ENCODE data around the gene DARS2. TPM values are rescaled to one million over a fixed set of nuclear protein-coding genes. Genes with fewer than 3 reads are reported as not detected.

The DARS2 gene
- total RNA-seq, 1 donor from 2014 or later = 9.5 TPM

GRCh38 chr1:173865468-173866164, 41.1 kb downstream of the DARS2 start:
- H3K4me1 Mint-ChIP-seq (ENCODE audit: low read depth) = peaks cover 48% of the 10 kb centered on the region
- no peak for TF ChIP-seq CTCF (IDR thresholded peaks at IDR 0.05)
- no peaks in the 10 kb centered on the region for H3K27me3 Mint-ChIP-seq (ENCODE audit: low read depth)
- DNase-seq (ENCODE audit: low spot score) = no peak
- H3K9me3 Mint-ChIP-seq (ENCODE audit: low read depth) = no peaks in the 10 kb centered on the region
- peak overlapping the region; percentile 80 for H3K27ac Mint-ChIP-seq (ENCODE audit: unreplicated experiment)
- H3K36me3 Mint-ChIP-seq (ENCODE audit: low read depth) = peaks cover 37% of the 10 kb centered on the region
- H3K4me3 Mint-ChIP-seq (ENCODE audit: unreplicated experiment) = peak overlapping the region; percentile 91

DNA sequence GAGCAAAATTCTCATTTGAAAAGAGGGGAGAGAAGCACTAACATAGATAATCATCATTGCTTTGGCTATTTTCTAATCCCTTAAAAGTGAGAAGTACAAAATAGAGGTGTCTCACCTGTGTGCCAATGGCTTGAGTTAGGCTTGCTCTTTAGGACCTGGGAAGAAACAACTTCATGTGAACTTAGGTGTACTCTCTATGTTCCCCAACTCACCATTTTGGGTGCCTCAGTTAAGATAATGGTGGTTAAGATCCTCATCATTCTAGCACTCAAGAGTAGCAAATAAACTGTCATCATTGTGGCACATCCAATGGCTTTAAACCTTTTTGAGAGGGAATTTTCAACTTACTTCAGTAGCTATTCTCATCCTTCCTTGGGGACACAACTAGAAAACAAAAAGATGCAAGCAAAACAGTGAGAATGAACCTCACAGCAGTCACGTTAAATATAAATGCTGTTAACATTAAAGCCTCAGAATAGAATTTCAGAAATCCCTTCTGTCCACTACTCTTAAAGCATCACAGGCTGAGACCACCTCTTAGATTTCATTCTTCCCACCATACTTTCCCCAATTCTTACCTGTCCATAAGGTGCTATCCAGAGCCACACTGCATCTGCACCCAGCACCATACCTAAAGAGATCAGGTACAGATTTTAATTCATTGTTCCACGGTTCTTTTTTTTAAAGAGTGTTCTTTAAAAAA, 42.1 kb downstream of the DARS2 start:
- Mint-ChIP-seq H3K4me1 (ENCODE audit: low read depth) (peaks cover 54% of the 10 kb centered on the region), H3K27me3 (ENCODE audit: low read depth) (no peaks in the 10 kb centered on the region), H3K36me3 (ENCODE audit: low read depth) (peaks cover 41% of the 10 kb centered on the region), H3K27ac (ENCODE audit: unreplicated experiment) (peak overlapping the region; percentile 98), H3K9me3 (ENCODE audit: low read depth) (no peaks in the 10 kb centered on the region), H3K4me3 (ENCODE audit: unreplicated experiment) (peak overlapping the region; percentile 91)
- no peak for DNase-seq (ENCODE audit: low spot score)
- TF ChIP-seq CTCF (IDR thresholded peaks at IDR 0.05) = no peak

GRCh38 chr1:173867141-173867752, 42.8 kb downstream of the DARS2 start:
- Mint-ChIP-seq H3K4me3 (ENCODE audit: unreplicated experiment) (peak overlapping the region; percentile 91), H3K27me3 (ENCODE audit: low read depth) (no peaks in the 10 kb centered on the region), H3K27ac (ENCODE audit: unreplicated experiment) (peak overlapping the region; percentile 98), H3K36me3 (ENCODE audit: low read depth) (peaks cover 38% of the 10 kb centered on the region), H3K9me3 (ENCODE audit: low read depth) (no peaks in the 10 kb centered on the region), H3K4me1 (ENCODE audit: low read depth) (peaks cover 55% of the 10 kb centered on the region)
- TF ChIP-seq CTCF (IDR thresholded peaks at IDR 0.05) = no peak
- no peak for DNase-seq (ENCODE audit: low spot score)

GRCh38 chr1:173867753-173868265, 43.3 kb downstream of the DARS2 start, which contains the start of gene GAS5:
GAS5 (minus strand) TSS chr1:173867989.
- peaks cover 37% of the 10 kb centered on the region for H3K36me3 Mint-ChIP-seq (ENCODE audit: low read depth)
- no peaks in the 10 kb centered on the region for H3K9me3 Mint-ChIP-seq (ENCODE audit: low read depth)
- H3K27me3 Mint-ChIP-seq (ENCODE audit: low read depth) = no peaks in the 10 kb centered on the region
- peaks cover 58% of the 10 kb centered on the region for H3K4me1 Mint-ChIP-seq (ENCODE audit: low read depth)
- peak within 1 kb of the TSS; percentile 91 for H3K4me3 Mint-ChIP-seq (ENCODE audit: unreplicated experiment)
- no peak for TF ChIP-seq CTCF (IDR thresholded peaks at IDR 0.05)
- H3K27ac Mint-ChIP-seq (ENCODE audit: unreplicated experiment) = peak within 1 kb of the TSS; percentile 98
- DNase-seq (ENCODE audit: low spot score) = peak; percentile 100
